NCI-H2171 (cell line): ENCODE measurements around the gene CLEC2L.

Source experiments
- DNase-seq: peaks from one replicate; lab custom pipeline; 2025; lab: John Stamatoyannopoulos, UW

Gene CLEC2L

DNA sequence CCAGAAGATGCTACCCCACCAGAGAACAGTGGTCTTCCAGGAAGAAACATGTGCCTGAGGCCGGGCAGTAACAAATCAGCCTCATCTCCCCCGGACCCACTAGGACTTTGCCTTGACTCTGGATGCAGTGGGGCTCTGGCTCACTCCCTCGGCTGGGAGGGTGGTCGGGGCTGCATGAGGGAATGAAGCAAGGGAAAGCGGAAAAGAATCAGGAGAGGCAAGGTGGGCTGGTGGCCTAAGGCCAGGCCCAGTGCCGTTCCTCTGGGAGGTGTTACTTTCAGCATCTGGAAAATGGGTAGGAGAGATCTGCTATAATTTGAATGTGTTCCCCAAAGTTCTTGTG, 51.8 kb downstream of the CLEC2L start:
- no peak for DNase-seq

DNA sequence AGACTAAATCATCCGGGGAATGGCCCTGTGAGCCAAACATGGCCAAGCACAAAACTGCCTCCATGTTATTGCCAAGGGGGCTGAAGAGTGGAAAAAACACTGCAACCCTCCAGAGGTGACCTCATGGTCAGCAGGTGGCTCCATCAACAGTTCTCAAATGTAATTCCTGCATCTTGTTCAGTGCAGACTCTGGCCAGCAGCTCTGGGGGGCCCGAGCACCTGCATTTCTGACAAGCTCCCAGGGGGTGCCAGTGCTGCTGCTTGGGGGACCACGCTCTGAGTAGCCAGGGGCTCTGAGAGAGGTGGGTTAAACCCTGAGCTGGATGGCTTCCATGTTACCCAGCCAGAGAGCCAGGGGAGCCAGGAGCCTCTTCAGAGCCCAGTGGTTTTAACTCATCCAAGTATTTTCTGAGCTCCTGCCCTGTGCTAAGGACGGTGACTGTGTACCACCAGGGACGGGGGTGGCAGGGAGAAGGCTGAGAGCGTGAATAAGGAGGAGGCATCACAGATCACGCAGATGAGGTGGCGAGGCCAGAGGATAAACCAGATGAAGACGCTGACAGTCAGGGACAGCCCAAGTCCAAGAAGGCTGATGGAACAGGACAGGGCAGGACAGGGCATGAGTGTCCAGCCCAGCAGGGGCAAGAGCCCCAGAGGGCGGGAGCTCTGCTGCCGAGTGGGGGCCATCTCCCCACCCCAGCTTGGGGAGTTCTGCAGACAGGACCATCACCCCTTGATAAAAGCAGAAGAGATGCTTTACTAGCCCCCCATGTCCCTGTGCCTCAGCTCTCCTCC, 52.9 kb downstream of the CLEC2L start:
- no peak for DNase-seq

DNA sequence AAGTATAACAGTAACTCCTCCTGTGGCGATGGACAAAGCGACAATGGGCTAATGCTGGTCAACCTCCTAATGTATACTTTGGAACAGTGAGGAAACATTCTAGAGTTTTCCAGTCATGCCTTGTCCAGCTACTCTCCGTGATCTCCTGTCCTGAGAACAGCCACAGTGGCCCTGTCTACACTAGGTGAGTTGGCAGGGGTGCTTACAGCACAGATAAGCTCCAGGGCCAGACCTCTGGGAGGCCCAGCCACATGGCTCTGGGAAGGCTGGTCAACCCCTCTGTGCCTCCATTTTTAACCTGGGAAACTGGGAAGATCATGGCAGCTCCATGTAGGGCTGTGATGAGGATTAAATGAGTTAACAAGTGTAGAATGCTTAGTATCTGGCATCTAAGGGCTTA, 57.0 kb downstream of the CLEC2L start:
- no peak for DNase-seq

DNA sequence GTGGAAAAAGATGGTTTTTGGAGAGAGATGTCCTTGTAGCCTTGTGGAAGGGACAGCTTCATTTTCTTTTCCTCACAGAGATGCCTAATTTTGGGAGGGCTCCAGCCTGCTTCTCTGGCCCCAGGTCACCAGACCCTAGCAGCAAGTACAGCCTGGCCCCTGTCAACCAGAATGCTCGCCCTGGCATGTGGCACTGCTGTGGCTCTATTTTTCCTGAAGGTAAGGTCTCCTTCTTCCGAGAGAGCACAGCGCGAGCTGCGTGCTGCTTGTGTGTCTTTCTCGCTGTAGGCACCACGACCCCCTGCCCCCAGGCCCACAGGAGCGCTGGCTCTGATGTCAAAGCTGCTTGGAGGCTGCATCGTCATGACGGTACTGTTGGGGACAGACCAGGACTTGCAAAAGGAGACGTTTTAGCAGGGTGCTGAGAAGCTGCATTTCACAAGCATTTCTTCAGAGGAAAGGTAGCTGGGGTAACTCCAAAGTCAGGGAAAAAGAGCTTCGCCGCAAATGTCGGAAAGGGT, 58.7 kb downstream of the CLEC2L start:
- DNase-seq: no peak

DNA sequence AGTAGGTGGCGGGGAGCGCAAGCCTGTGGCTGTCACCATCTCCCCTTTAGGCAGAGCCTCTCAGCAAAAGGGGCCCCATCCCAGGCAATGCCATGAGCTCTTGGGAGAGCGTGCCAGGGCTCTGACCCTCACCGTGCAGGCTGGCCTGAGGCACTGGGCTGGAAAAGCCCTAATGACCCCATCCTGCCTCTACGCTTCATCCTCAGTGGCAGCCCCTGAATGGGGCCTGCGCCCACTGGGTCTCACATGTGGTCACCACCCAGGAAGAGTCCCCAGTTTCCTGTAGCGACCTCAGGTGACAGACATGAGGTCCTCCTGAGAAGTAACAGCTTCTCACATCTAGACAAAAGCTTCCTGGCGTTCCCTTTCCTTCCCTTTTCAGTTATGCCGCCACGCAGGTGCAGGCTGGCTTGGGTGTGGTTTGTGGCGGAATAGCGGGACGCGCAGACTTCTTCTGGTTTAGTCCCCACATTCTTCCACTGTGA, 59.2 kb downstream of the CLEC2L start:
- DNase-seq: no peak

DNA sequence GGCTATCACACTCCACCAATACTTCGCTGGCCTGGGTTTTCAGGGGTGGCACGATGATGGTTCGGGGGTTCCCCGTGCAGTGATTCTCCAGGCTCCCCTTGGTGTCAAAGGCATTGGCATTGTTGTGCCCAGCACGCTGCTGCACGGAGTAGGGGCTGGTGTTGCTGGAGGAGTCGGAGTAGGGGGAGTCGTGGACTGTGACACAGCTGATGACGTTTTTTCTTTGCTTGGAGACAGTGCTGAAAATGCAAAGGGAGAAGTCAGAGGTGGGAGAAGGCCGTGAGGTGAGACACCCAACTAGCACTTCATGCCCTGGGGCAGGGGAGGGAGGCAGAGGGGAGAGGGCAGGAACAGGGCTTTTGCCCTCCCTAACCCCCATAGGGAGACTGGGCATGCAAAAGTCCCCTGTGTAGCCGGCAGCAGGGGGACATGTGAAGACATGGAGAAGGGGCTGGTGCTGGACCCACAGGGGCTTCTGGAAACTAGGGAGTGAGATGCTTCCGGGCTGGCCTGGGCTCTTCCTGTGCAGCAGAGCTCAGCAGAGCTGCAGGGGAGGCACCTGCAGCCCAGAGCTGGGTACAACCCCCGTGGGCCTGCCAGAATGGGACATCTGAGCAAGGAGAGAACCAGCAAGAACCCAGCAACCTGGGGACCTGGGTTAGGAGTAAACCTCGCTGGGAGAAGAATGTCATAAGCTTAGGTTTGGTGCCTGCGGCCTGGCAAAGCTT, 60.5 kb downstream of the CLEC2L start:
- no peak for DNase-seq

DNA sequence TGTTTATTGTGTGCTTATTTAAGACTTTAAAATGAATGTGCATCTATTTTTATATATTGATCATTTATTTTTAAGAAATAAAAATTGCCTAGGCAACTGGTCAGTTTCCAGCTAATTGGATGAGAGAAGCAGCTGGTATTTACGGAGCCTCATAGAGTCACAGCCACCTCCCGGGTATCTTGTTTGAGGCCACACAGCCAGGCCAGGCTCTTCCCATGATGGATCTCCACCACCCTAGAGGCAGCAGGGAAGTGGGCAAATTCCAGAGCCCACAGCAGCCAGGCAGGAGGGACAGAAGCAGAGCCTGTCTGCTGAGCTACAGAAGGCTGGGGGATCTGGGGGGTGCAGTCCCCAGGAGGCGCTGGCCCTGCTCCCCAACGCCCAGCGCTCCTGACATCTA, 61.6 kb downstream of the CLEC2L start:
- DNase-seq: no peak

DNA sequence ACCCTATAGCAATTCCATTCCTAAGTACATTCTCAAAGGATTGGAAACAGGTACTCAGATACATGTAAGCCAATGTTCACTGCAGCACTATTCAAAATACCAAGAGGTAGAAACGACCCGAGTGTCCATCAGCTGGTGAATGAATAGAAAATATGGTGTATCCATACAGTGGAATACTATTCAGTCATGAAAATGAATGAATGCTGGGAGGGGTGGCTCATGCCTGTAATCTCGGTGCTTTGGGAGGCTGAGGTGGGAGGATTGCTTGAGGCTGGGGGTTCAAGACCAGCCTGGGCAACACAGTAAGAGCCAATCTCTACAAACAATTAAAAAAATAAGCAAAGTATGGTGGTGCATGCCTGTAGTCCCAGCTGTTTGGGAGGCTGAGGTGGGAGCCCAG, 62.8 kb downstream of the CLEC2L start:
- DNase-seq: no peak

DNA sequence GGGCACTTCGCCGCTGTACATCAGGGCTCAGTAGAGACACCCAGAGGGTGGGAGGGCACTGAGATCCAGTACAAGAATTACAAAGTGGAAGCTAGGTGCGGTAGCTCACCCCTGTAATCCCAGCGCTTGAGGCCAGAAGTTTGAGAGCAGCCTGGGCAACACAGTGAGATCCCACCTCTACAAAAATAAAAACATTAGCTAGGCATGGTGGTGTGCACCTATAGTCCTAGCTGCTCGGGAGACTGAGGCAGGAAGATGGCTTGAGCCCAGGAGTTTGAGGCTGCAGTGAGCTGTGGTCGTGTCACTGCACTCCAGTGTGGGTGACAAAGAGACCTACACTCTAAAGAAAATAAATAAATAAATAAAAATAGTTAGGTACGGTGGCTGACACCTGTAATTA, 64.0 kb downstream of the CLEC2L start:
- DNase-seq: no peak

DNA sequence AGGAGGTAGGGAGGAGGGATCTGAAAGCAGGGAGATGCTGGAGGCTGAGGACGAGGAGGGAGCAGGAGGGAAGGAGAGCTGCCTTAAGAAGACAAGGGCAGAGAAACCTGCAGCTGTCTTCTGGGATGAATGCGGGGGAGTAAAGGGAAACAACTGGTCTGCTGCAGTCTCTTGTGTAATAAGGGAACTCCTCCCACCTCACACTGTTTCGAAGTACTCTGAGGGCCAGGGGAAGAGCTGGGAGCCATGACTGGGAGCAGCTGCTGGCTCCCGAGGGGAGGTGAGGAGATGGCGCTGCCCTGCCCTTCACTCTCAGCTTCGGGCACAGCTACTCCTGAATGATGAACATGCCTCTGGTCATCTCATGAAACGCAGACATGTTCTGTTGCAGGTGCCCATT, 65.1 kb downstream of the CLEC2L start:
- no peak for DNase-seq

DNA sequence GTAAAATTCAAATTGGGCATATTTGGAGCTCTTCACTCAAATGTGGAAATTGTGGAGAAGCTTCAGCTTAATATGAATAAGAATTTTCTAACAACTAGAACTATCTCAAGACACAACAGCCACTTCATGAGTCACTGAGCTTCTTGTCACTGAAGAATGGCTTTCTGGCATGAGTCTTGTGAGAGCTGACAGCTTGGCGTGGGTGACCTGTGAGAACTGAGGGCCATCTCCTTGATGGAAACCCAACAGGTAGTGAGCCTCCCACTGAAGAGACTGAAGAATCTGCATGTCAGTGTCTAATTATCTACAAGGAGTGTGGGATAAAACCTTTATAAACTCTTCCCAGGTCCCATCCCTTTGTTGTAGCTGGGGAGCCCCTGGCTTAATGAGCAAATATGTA, 66.0 kb downstream of the CLEC2L start:
- DNase-seq: no peak

DNA sequence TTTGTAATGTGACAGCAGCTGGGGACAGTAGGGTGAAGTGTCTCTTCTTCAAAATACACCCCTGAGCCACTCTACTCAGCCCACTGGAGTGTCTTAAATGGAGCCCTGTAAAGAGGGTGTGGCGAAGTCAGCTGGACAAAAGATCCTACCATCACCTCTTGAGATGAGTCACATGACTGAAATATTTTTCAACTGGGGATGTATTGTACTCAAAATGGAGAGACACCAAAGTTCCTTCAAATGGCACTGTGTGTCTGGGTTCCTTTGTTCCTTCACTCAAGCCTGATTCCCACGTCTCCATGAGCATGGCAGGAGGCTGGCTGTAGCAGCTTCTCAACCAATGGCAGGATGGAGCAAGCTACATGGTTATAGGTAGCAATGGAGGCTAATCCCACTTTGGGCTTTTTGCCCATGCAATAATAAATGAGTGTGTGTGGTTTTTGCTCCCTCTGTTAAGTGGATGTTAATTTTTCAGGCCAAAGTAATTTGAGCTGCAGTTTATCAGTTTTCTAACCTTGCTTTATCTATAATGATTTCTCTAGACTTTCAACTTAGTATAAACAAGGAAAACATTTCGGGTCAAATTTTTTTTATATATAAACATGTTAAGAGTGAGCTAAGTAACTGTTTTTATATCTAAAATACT, 68.2 kb downstream of the CLEC2L start:
- DNase-seq: no peak

DNA sequence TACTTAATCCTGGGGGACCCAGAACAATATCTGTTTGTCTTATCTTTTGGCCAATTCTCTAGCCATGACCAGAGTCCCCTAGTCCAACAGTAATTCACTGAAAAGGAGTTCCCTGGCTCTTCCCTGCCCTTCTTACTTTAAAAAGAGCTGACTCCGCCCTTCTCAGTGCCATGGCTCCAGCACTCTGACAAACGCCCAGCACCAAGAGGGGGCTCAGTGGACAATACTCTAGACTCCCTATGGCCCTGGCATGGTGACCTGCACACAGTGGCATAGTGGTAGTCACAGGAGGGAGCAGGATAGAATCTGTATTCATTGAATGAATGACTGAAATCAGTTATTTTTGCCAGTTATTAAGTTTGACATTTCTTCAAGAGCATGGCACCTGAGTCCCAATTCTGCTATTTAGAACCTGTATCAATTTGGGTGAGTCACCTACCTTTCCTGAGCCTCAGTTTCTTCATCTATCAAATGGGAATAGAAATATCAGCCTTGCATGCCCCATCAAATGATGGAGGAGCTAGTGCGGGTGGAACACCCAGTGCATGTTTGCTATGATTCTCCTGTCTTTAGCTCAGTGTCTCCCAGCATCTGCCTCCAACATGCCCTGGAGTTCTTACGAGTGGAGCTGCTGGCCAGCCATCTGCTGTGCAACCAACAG, 69.4 kb downstream of the CLEC2L start:
- DNase-seq: no peak

DNA sequence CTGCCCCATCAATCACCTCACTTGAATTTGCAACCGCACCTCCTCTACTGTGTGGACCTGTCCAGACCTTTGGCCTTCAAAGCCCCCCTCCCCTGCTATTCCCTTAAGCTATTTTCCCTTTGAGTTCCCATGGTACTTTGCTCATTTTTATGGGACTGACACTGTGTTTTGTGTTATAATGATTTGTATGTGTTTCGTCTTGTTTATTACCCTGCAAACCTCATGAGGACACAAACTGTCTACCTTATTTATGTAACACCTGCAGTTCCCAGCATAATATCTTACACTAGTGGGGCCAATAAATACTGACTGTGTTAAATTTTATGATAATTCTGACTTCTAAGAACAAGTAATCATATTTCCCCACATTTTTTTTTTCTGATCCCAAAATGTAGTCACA, 70.6 kb downstream of the CLEC2L start:
- no peak for DNase-seq
